T-helper 9 cell (primary cell): ENCODE measurements around the gene CCNY.
"Not testable (repeated sequence)": the region's sequence is repeated elsewhere in the genome, so short reads cannot be mapped to it uniquely, and the experiment has no call there.

Experiments used
- DNase-seq: peaks from one replicate; pipeline ENCODE4 v3.0.0-alpha.2; 2020

The CCNY gene

GRCh38 chr10:35387768-35388167 lies 51.5 kb downstream of the CCNY start:
- no peak for DNase-seq

- DNase-seq: no peak
Observed at GRCh38 chr10:35388197-35388596, 51.9 kb downstream of the CCNY start.

GRCh38 chr10:35388682-35389081 lies 52.4 kb downstream of the CCNY start:
- no peak for DNase-seq

DNA sequence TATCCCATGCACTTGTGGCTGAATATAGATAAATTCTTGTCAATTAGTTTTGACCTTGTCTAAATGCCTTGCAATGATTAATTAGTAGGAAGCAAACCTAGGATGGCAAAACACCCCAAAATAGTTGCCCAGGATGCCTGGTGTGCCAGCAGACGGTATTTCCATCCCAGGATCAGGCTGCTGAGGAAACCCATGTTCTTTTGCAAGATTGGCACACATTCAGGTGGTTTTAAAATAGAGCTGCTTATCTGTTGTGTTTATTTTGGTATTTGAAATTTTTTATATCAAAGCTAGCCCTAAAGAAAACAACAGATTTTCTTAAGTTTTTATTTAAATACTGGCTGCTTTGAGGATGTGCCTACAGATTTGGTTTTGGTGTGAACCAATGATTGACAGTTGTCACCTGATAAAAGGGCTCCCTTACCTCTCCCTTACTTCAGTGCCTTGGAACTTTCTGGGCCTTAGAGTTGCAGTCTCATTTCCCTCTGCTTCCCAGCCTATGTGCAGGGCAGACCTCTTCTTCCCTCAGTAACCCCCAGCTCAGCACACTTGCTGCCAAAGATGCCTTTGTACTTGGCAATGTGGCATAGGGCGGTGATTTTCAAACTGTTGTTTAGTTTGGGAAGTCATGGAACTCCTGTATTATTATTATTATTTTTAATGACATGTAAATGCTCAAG lies 54.0 kb downstream of the CCNY start:
- DNase-seq: no peak

DNA sequence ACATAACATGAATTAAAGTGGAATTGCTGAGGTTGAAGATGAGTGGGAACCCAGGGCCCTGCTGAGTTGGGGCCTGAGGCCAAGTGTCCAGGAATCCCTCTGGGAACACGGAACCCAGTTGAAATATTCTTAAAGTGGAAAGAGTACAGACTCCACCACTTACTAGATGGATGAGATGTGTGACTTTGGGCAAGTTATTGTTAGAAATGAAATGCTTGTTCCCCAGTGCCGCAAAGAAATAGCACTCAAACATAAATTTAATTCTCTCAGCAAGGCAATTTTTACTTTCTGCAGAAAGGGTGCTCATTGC lies 54.5 kb downstream of the CCNY start:
- DNase-seq: no peak

GRCh38 chr10:35391153-35391953 lies 55.0 kb downstream of the CCNY start:
- no peak for DNase-seq

- no peak for DNase-seq
Observed at GRCh38 chr10:35391954-35392262, 55.6 kb downstream of the CCNY start.

DNA sequence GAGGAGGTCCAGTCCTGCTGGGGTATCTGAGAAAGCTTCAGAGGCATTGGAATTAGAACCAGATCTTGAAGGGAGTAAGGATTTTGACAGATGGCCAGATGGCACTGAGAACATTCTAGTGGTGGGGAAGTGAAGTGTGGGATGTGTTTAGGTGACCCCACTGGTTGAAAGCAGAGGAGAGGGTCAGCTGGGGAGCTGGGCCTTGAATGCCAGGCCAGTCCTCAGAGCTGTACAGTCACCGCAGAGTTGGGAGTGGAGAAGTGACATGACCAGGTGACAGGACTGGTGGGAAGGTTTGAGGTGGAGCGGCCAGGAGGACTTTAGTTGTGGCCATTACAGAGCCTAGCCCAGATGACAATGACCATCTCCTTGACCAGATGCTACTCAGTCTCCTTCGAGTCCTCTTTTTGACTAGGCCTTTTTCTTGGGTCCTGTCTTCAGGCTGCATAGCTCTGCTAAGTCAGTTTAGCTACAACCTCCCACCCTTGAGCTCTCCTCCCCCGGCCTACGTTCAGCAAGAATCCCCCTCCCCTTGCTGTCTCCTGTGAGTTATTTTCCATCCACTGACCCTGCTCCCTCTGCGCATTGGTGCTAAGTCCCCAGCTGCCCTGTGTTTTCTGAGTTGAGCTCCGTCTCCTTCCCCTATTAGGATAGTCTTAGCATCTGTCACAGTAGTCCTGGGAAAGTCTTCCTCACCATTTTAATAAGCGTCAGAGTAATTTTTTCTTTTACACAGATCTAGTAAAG lies 56.3 kb downstream of the CCNY start:
- no peak for DNase-seq

- DNase-seq: no peak
Observed at GRCh38 chr10:35394411-35394851, 58.1 kb downstream of the CCNY start.

- no peak for DNase-seq
Observed at GRCh38 chr10:35394934-35395333, 58.6 kb downstream of the CCNY start.

- no peak for DNase-seq
Observed at GRCh38 chr10:35396560-35397434, 60.5 kb downstream of the CCNY start.

GRCh38 chr10:35397953-35398352 lies 61.6 kb downstream of the CCNY start:
- DNase-seq: no peak

DNA sequence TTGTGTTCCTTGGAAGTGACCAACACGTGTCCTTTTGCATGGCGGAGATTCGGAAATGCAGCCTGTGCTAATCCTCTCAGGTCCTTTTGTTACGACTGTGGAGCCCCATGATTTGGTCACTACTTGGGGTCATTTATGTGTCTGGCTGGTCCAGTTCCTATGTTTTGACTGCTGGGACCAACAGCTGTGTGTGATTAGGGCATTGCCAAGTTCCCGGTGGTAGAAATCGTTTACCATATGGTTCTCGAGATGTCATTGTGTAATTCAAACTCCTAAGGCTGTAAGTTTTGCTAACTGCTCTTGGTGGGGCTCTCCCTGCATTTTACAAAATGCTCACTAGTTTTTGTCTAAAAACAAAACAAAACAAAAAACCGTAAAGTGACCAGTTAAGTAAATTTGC lies 62.0 kb downstream of the CCNY start:
- no peak for DNase-seq

GRCh38 chr10:35398908-35399307 lies 62.6 kb downstream of the CCNY start:
- no peak for DNase-seq

GRCh38 chr10:35399414-35400009 lies 63.2 kb downstream of the CCNY start:
- no peak for DNase-seq

- DNase-seq: no peak
Observed at GRCh38 chr10:35400595-35401268, 64.4 kb downstream of the CCNY start.

DNA sequence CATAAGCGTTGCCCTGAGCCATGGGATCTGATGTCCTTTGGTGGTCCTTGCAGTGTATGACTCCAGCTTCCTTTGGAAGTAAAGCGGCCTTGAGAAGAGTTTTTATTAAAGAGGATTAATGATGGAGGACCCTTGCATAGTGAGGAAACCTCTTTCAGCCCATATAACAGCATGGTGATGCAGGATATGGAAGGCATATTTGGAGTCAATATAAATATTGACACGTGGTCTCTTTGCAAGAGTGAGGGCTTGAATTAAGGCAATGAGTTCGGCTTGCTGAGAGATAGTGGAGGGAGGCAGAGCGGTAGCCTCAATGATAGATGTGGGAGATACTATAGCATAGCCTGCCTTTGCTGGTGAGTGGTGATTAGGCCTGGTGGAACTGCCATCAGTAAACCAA lies 67.2 kb downstream of the CCNY start:
- not testable (repeated sequence) for DNase-seq

DNA sequence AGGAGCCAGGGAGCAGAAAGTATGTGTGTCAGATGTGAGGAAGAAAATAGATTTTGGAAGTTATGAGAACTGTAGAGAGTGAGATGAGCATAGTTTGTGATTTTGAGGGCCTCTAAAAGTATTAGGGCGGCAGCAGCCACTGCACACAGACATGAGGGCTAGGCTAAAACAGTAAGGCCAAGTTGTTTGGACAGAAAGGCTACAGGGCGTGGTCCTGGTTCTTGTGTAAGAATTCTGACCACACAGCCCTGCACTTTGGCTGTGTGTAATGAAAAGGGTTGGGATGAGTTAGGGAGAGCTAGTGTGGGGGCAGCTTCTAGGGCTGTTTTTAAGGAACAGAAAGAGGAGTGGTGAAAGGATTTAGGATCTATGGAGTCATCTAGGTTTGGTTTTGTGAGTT lies 67.8 kb downstream of the CCNY start:
- not testable (repeated sequence) for DNase-seq

- not testable (repeated sequence) for DNase-seq
Observed at GRCh38 chr10:35406003-35406630, 69.8 kb downstream of the CCNY start.

DNA sequence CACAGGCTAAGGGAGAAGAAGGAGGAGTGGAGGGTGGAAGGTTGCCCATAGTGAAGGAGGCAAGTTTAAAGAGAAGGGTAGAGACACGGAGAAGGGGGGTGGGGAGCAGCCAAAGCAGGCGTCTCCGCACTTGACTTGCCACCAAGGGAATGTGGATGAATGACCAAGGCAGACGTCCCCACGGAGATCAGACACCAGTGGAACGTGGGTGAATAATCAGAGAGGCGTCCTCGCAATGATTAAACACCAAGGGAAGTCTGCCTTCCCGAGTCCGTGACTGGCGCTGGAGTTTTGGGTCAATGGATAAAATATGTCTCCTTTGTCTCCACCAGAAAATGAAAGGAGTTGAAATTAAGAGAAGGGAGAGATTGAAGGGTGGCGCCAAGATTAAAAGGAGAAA lies 71.4 kb downstream of the CCNY start:
- DNase-seq: not testable (repeated sequence)

GRCh38 chr10:35409094-35409582 lies 72.8 kb downstream of the CCNY start:
- DNase-seq: no peak
